Hepatocyte (in vitro differentiated cells): ENCODE results near the gene CENPI. TPM values are rescaled to one million over a fixed set of nuclear protein-coding genes. Genes with fewer than 3 reads are reported as not detected.

Source experiments
- DNase-seq: peaks from one replicate; pipeline ENCODE4 v3.0.0-alpha.2; 2016; ENCODE audit warnings: low spot score
- H2AFZ ChIP-seq: fragments of 200-600 bp; sonication (generic); 2 replicates; pipeline ENCODE4 v1.6.0; 2016; ENCODE audit warnings: antibody characterized with exemption, mild to moderate bottlenecking
- H3K27ac ChIP-seq: fragments of 200-600 bp; sonication (generic); 2 replicates; pipeline ENCODE4 v1.5.1; 2016; ENCODE audit warnings: mild to moderate bottlenecking
- H3K27me3 ChIP-seq: fragments of 200-600 bp; sonication (generic); 2 replicates; pipeline ENCODE4 v1.6.1; 2016
- H3K36me3 ChIP-seq: fragments of 200-600 bp; sonication (generic); replicated peaks from 2 replicates; pipeline ENCODE4 v1.5.1; 2016; ENCODE audit warnings: low read depth; ENCODE audit not compliant: insufficient read depth
- H3K4me1 ChIP-seq: fragments of 200-600 bp; sonication (generic); 2 replicates; pipeline ENCODE4 v1.5.1; 2016; ENCODE audit warnings: mild to moderate bottlenecking, moderate library complexity; ENCODE audit not compliant: insufficient read depth
- H3K4me2 ChIP-seq: fragments of 200-600 bp; sonication (generic); 2 replicates; pipeline ENCODE4 v1.6.0; 2016
- H3K4me3 ChIP-seq: fragments of 200-600 bp; sonication (generic); 2 replicates; pipeline ENCODE4 v1.5.1; 2016; ENCODE audit warnings: mild to moderate bottlenecking
- H3K79me2 ChIP-seq: fragments of 200-600 bp; sonication (generic); 2 replicates; pipeline ENCODE4 v1.6.0; 2017; ENCODE audit warnings: mild to moderate bottlenecking
- H3K9me2 ChIP-seq: fragments of 200-600 bp; sonication (generic); replicated peaks from 2 replicates; pipeline ENCODE4 v1.6.0; 2017; ENCODE audit warnings: mild to moderate bottlenecking; ENCODE audit not compliant: insufficient read depth
- H3K9me3 ChIP-seq: fragments of 200-600 bp; sonication (generic); 2 replicates; pipeline ENCODE4 v1.5.1; 2016; ENCODE audit warnings: low read depth, mild to moderate bottlenecking
- H4K20me1 ChIP-seq: fragments of 200-600 bp; sonication (generic); 2 replicates; pipeline ENCODE4 v1.6.0; 2016; ENCODE audit warnings: mild to moderate bottlenecking; ENCODE audit not compliant: insufficient read depth, poor library complexity, severe bottlenecking
- EZH2 ChIP-seq: fragments of 200-600 bp; sonication (generic); IDR thresholded peaks from 2 replicates; pipeline ENCODE4 v1.6.1; 2016; ENCODE audit warnings: antibody characterized with exemption, mild to moderate bottlenecking, borderline replicate concordance
- EZH2phosphoT487 ChIP-seq: fragments of 200-600 bp; sonication (generic); IDR thresholded peaks from one replicate; pipeline ENCODE4 v1.6.1; 2018; ENCODE audit warnings: antibody characterized with exemption, mild to moderate bottlenecking, low read depth, moderate library complexity; ENCODE audit not compliant: unreplicated experiment, severe bottlenecking
- WGBS: methylation state at CpG from one replicate; pipeline ENCODE4 v1.1.6; 2016; ENCODE audit warnings: low lambda C conversion rate; ENCODE audit errors: missing lambda C conversion rate; 5-methylcytosine and 5-hydroxymethylcytosine counted together
- polyA plus RNA-seq: library from polyadenylated mRNA; unstranded; fragments of >200 nt; fragmentation: Nextera tagmentation; extraction: Ambion mirVana; gene quantifications from 2 replicates; pipeline ENCODE4 v1.2.1, GENCODE V29; 2016
- total RNA-seq: library from RNA; depleted of rRNA; stranded (reverse); fragments of >200 nt; gene quantifications from 2 replicates; pipeline ENCODE4 v1.2.3, GENCODE V29; 2014
- TF ChIP-seq, protein P1 (sequence below): fragments of 200-600 bp; sonication (generic); IDR thresholded peaks from 2 replicates; pipeline ENCODE4 v1.5.1; 2016; ENCODE audit warnings: antibody characterized with exemption, mild to moderate bottlenecking; ENCODE audit not compliant: poor library complexity

CENPI gene
- total and polyA plus RNA-seq, 2 experiments from 2014 or later, result 0.42 to 6.3 TPM

DNA sequence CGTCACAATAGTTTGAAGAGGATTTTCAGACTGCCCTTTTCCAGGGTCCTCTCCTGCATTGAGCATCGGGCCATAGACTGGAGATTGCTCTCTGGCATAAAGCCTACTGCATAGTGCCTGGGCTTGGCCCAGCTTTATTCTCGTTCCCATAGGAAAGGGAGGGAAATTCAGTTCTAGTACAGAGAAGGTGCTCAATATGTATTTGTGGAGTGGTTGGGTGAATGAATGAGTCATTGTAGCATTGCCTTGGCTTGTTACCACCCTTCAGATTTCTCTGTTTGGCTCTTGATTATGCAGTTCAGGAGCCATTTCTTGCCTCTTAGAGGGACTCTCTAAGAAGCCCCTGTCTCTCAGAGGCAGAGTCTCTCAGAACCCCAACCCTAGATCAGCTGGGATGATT is 16.8 kb upstream of the CENPI start:
- WGBS, result 66% methylated on average over 3 of the region's 3 CpGs
- TF ChIP-seq EZH2, result no peak
- TF ChIP-seq EZH2phosphoT487, result no peak
- TF ChIP-seq, protein P1, sequence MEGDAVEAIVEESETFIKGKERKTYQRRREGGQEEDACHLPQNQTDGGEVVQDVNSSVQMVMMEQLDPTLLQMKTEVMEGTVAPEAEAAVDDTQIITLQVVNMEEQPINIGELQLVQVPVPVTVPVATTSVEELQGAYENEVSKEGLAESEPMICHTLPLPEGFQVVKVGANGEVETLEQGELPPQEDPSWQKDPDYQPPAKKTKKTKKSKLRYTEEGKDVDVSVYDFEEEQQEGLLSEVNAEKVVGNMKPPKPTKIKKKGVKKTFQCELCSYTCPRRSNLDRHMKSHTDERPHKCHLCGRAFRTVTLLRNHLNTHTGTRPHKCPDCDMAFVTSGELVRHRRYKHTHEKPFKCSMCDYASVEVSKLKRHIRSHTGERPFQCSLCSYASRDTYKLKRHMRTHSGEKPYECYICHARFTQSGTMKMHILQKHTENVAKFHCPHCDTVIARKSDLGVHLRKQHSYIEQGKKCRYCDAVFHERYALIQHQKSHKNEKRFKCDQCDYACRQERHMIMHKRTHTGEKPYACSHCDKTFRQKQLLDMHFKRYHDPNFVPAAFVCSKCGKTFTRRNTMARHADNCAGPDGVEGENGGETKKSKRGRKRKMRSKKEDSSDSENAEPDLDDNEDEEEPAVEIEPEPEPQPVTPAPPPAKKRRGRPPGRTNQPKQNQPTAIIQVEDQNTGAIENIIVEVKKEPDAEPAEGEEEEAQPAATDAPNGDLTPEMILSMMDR, result no peak

DNA sequence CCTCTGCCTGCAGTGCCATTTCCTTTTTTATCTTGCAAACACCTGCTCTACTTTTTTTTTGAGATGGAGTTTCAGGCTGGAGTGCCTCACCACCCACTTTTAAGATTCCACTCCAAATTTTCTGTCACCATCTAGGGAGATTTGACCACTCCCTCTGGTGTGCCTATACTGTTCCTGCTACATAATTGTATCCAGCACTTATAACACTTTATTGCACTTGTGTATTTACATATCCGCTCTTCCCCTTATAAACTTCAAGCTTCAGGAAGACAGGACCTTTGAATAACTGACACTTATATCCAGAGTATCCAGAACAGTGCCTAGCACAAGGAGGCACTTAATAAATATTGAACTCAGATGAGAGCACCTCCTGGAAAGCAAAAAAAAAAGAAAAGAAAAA is 6.2 kb upstream of the CENPI start:
- Histone ChIP-seq H3K79me2 (no peaks in the 10 kb centered on the region), H3K4me3 (no peak overlapping the region)
- WGBS, result 68% methylated on average over 1 of the region's 1 CpG

More for the DNA sequence above, 16.8 kb upstream of the CENPI start:
- Histone ChIP-seq H3K4me1 (no peaks in the 10 kb centered on the region), H3K4me3 (no peak overlapping the region), H3K4me2 (no peak overlapping the region), H2AFZ (no peak overlapping the region), H3K9me2 (no peaks in the 10 kb centered on the region), H3K36me3 (no peaks in the 10 kb centered on the region), H3K79me2 (no peaks in the 10 kb centered on the region), H3K27me3 (no peaks in the 10 kb centered on the region), H3K27ac (no peak overlapping the region), H4K20me1 (no peaks in the 10 kb centered on the region), H3K9me3 (no peaks in the 10 kb centered on the region)
- no peak for DNase-seq

DNA sequence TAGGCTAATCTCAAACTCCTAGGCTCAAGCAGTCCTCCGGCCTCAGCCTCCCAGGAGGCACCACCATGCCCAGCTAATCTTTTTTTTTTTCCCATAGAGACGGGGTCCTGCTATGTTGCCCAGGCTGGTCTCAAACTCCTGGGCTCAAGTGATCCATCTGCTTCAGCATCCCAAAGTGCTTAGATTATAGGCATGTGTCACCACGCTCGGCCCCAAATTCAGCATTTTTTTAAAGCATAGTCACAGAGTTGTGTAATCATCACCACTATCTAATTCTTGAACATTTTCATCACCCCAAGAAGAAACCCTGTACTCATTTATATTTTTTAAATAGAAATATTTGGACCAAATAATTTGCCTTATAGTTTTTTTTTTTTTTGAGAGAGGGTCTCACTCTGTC is 10.3 kb downstream of the CENPI start:
- Histone ChIP-seq H3K4me3 (no peak overlapping the region), H2AFZ (no peak overlapping the region), H3K9me3 (no peaks in the 10 kb centered on the region), H3K27ac (no peak overlapping the region), H3K4me1 (no peaks in the 10 kb centered on the region), H3K36me3 (no peaks in the 10 kb centered on the region), H3K79me2 (no peaks in the 10 kb centered on the region), H3K4me2 (no peak overlapping the region), H3K27me3 (no peaks in the 10 kb centered on the region), H4K20me1 (no peaks in the 10 kb centered on the region), H3K9me2 (no peaks in the 10 kb centered on the region)
- DNase-seq, result no peak
- TF ChIP-seq EZH2 (no peak), EZH2phosphoT487 (no peak)
- TF ChIP-seq, protein P1, result no peak
- WGBS, result 93% methylated on average over 4 of the region's 4 CpGs

More for the DNA sequence above, 6.2 kb upstream of the CENPI start:
- no peak for DNase-seq
- Histone ChIP-seq H3K4me1 (no peaks in the 10 kb centered on the region), H3K36me3 (no peaks in the 10 kb centered on the region), H3K9me3 (no peaks in the 10 kb centered on the region), H4K20me1 (no peaks in the 10 kb centered on the region), H3K27me3 (no peaks in the 10 kb centered on the region), H2AFZ (no peak overlapping the region), H3K27ac (no peak overlapping the region), H3K9me2 (no peaks in the 10 kb centered on the region), H3K4me2 (no peak overlapping the region)
- TF ChIP-seq EZH2phosphoT487, result no peak
- TF ChIP-seq, protein P1, result no peak
- TF ChIP-seq EZH2, result no peak

DNA sequence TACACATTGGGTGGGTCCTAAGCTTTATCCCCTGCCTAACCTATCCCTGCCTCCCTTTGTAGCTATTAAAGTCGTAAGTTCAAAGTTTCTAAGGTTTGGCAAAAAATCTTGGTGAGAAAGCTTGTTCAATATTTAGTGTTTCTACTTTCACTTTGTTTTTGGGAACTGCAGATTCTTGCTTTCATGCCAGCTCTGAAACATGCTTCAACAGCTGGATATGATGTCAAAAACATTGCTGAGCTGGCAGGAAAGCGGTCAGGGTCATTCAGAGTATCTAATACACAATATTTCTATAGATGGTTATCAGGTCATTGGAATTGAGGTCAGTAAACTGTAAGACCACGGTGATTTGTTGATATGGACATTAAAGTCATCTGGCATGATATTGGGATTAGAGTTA is 19.7 kb downstream of the CENPI start:
- TF ChIP-seq EZH2phosphoT487, result no peak
- TF ChIP-seq EZH2, result no peak
- TF ChIP-seq, protein P1, result no peak
- Histone ChIP-seq H3K9me3 (no peaks in the 10 kb centered on the region), H3K36me3 (no peaks in the 10 kb centered on the region), H3K79me2 (no peaks in the 10 kb centered on the region), H2AFZ (no peak overlapping the region), H3K4me1 (no peaks in the 10 kb centered on the region), H3K4me3 (no peak overlapping the region), H3K27ac (no peak overlapping the region), H4K20me1 (no peaks in the 10 kb centered on the region), H3K9me2 (no peaks in the 10 kb centered on the region), H3K27me3 (no peaks in the 10 kb centered on the region), H3K4me2 (no peak overlapping the region)
- 59% methylated on average over 3 of the region's 3 CpGs for WGBS
- no peak for DNase-seq
